Mesenchymal stem cell (in vitro differentiated cells and primary cell): ENCODE data around the gene PTPRN.
A peak's percentile ranks its signal among the peaks of the same experiment; 100 is the strongest.

Experiments
- DNase-seq: peaks from one replicate; pipeline ENCODE4 v3.0.0-alpha.2; 2013
- H2AFZ ChIP-seq: one replicate; pipeline ENCODE4 v1.6.1; 2013; ENCODE audit warnings: low read depth, mild to moderate bottlenecking, control low read depth, inconsistent platforms, low read length, moderate library complexity
- H2AK5ac ChIP-seq: 2 replicates; pipeline ENCODE4 v1.6.1; 2013; ENCODE audit warnings: low read length, moderate library complexity, mild to moderate bottlenecking, inconsistent platforms; ENCODE audit not compliant: severe bottlenecking
- H2BK120ac ChIP-seq: one replicate; pipeline ENCODE4 v1.6.1; 2013; ENCODE audit warnings: low read depth, mild to moderate bottlenecking, inconsistent platforms, low read length, moderate library complexity
- H2BK12ac ChIP-seq, 2 experiments: one replicate each; pipeline ENCODE4 v1.6.1; 2013; ENCODE audit warnings: inconsistent platforms in 2 of 2, low read length in 2 of 2, mild to moderate bottlenecking in 2 of 2, moderate library complexity in 2 of 2, control low read depth in 1 of 2
- H2BK15ac ChIP-seq: one replicate; pipeline ENCODE4 v1.6.1; 2013; ENCODE audit warnings: mild to moderate bottlenecking, low read depth, inconsistent platforms; ENCODE audit not compliant: poor library complexity, severe bottlenecking
- H2BK5ac ChIP-seq: 2 replicates; pipeline ENCODE4 v1.6.1; 2013; ENCODE audit warnings: low read depth, mild to moderate bottlenecking, low read length, control low read depth, inconsistent platforms; ENCODE audit not compliant: poor library complexity, severe bottlenecking
- H3K14ac ChIP-seq, 2 experiments: one replicate each; pipeline ENCODE4 v1.6.1; 2013; ENCODE audit warnings: inconsistent platforms in 2 of 2, low read length in 2 of 2, control low read depth in 1 of 2, mild to moderate bottlenecking in 1 of 2, moderate library complexity in 1 of 2
- H3K18ac ChIP-seq, 2 experiments: one replicate each; pipeline ENCODE4 v1.6.1; 2013; ENCODE audit warnings: inconsistent platforms in 2 of 2, low read length in 2 of 2, control low read depth in 1 of 2, low read depth in 1 of 2, mild to moderate bottlenecking in 1 of 2
- H3K23ac ChIP-seq, 2 experiments: one replicate each; pipeline ENCODE4 v1.6.1; 2013; ENCODE audit warnings: inconsistent platforms in 2 of 2, low read length in 2 of 2, mild to moderate bottlenecking in 2 of 2, moderate library complexity in 2 of 2, control low read depth in 1 of 2
- H3K27ac ChIP-seq: 2 replicates; pipeline ENCODE4 v1.5.1; 2013; ENCODE audit warnings: mild to moderate bottlenecking, moderate library complexity, low read length, control low read depth, inconsistent platforms; ENCODE audit not compliant: poor library complexity, severe bottlenecking
- H3K27me3 ChIP-seq, 2 experiments: 2 replicates each; pipeline versions ENCODE4 v1.6.1 to v1.7.0; 2013; ENCODE audit warnings: low read length in 2 of 2, mild to moderate bottlenecking in 2 of 2, moderate library complexity in 2 of 2, control low read depth in 1 of 2, inconsistent platforms in 1 of 2; ENCODE audit not compliant: control insufficient read depth in 1 of 2, insufficient read depth in 1 of 2
- H3K36me3 ChIP-seq, 2 experiments: 2 replicates each; pipeline versions ENCODE4 v1.6.1 to v1.7.0; 2013; ENCODE audit warnings: low read length in 2 of 2, control low read depth in 1 of 2, inconsistent platforms in 1 of 2, low read depth in 1 of 2, mild to moderate bottlenecking in 1 of 2; ENCODE audit not compliant: insufficient read depth in 2 of 2, control insufficient read depth in 1 of 2
- H3K4ac ChIP-seq, 2 experiments: one replicate each; pipeline ENCODE4 v1.6.1; 2013; ENCODE audit warnings: inconsistent platforms in 2 of 2, low read length in 2 of 2, mild to moderate bottlenecking in 2 of 2, moderate library complexity in 2 of 2, control low read depth in 1 of 2, low read depth in 1 of 2
- H3K4me1 ChIP-seq: 2 replicates; pipeline ENCODE4 v1.6.1; 2013; ENCODE audit warnings: low read depth, low read length, control low read depth; ENCODE audit not compliant: control insufficient read depth, insufficient read depth
- H3K4me2 ChIP-seq: 2 replicates; pipeline ENCODE4 v1.6.1; 2013; ENCODE audit warnings: low read length, mild to moderate bottlenecking, inconsistent platforms; ENCODE audit not compliant: poor library complexity, severe bottlenecking
- H3K4me3 ChIP-seq, 2 experiments: 2 replicates each; pipeline versions ENCODE4 v1.5.1 to v1.7.0; 2013; ENCODE audit warnings: low read length in 2 of 2, mild to moderate bottlenecking in 2 of 2, control low read depth in 1 of 2, low read depth in 1 of 2; ENCODE audit not compliant: insufficient read depth in 1 of 2
- H3K79me1 ChIP-seq: replicated peaks from 2 replicates; pipeline ENCODE4 v1.6.1; 2013; ENCODE audit warnings: mild to moderate bottlenecking, control low read depth, low read length, inconsistent platforms; ENCODE audit not compliant: poor library complexity, severe bottlenecking
- H3K9ac ChIP-seq: 2 replicates; pipeline ENCODE4 v1.7.0; 2013; ENCODE audit warnings: mild to moderate bottlenecking, low read length, moderate library complexity
- H3K9me3 ChIP-seq: 2 replicates; pipeline ENCODE4 v1.7.0; 2013; ENCODE audit warnings: mild to moderate bottlenecking, low read length; ENCODE audit not compliant: control insufficient read depth
- H4K8ac ChIP-seq: one replicate; pipeline ENCODE4 v1.6.1; 2013; ENCODE audit warnings: inconsistent platforms, mild to moderate bottlenecking, low read length, moderate library complexity
- H4K91ac ChIP-seq: one replicate; pipeline ENCODE4 v1.6.1; 2013; ENCODE audit warnings: mild to moderate bottlenecking, low read length, inconsistent platforms
- WGBS: methylation state at CpG from one replicate; pipeline ENCODE4 v1.1.7; 2013; ENCODE audit warnings: mixed read lengths; 5-methylcytosine and 5-hydroxymethylcytosine counted together

PTPRN gene

GRCh38 chr2:219245899-219246230 is 63.3 kb downstream of the PTPRN start:
- Histone ChIP-seq H3K27me3 (no peaks in the 10 kb centered on the region), H3K18ac (peak overlapping the region in 1 of 2 experiments; percentile 88), H3K9me3 (no peaks in the 10 kb centered on the region), H2BK120ac (peak overlapping the region; percentile 11), H2AK5ac (peak overlapping the region; percentile 10), H3K4me3 (peak overlapping the region; percentile 75 to 96), H3K4me1 (peaks cover 36% of the 10 kb centered on the region), H2BK5ac (peak overlapping the region; percentile 59), H3K14ac (no peak overlapping the region), H3K36me3 (peaks cover 27 to 38% of the 10 kb centered on the region in 2 experiments), H4K8ac (peak overlapping the region; percentile 100), H4K91ac (peak overlapping the region; percentile 95), H2BK15ac (no peak overlapping the region), H3K4me2 (peak overlapping the region; percentile 81), H3K27ac (peak overlapping the region; percentile 76), H3K4ac (peak overlapping the region; percentile 92 to 93), H3K79me1 (peaks cover 18% of the 10 kb centered on the region), H3K23ac (no peak overlapping the region), H3K9ac (peak overlapping the region; percentile 99), H2AFZ (no peak overlapping the region), H2BK12ac (no peak overlapping the region)
- WGBS: 30% methylated on average over 10 of the region's 10 CpGs
- DNase-seq: no peak

DNA sequence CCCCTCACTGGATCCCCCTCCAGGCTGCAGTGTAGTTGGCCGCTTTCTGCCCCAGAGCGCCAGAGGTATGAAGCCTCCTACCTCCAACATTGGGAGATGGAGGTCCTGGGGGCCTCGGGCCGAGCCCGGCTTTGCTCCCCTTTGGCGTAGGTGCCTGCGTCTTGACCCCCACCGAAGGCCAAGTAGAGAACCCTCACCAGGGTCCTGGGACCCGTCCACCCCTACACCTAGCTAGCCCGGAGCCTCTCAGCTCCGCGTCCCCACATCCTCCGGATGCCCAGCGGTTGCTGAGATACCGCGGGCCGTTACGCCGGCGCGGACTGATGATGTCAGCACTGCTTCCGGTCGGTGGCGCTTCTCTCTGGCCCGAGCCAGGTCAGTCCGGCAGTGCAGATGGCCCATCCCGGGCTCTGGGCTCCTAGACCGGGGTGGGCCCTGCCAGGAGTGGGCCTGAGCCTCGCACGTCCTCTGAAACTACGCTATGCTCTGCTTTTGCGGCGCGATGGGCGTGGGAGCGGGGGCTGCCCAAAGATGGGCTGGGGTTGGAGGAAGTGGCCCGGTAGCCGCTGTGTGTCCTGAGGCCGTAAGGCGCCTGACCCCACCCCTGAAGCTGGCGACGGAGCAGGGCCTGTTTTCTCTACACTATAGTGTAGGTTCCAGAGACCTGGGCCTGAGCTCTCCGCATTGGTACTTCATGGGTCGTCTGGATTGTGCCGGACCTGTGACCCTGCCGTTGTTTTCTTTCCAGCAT is 63.9 kb downstream of the PTPRN start, which contains the start of the genes GLB1L and STK16:
Gene GLB1L (minus strand): TSS at position 297 of the 751 bp plus-strand sequence. CDS start 1,871 bp downstream, outside the sequence.
Gene STK16 (plus strand): TSS at position 332 of the 751 bp plus-strand sequence. CDS start 521 bp downstream, outside the sequence.
- H2BK120ac ChIP-seq: peak within 1 kb of the TSS; percentile 11
- H2AFZ ChIP-seq: peak within 1 kb of the TSS; percentile 74
- H4K8ac ChIP-seq: peak within 1 kb of the TSS; percentile 100
- peak within 1 kb of the TSS in 1 of 2 experiments; percentile 48 for H3K23ac ChIP-seq
- peak within 1 kb of the TSS; percentile 88 to 98 for H3K18ac ChIP-seq
- H3K4me2 ChIP-seq: peak within 1 kb of the TSS; percentile 87
- peak within 1 kb of the TSS in 1 of 2 experiments; percentile 90 for H3K14ac ChIP-seq
- peaks cover 16% of the 10 kb centered on the region for H3K79me1 ChIP-seq
- H3K27me3 ChIP-seq: no peaks in the 10 kb centered on the region
- H2AK5ac ChIP-seq: peak within 1 kb of the TSS; percentile 10
- peak within 1 kb of the TSS; percentile 59 for H2BK5ac ChIP-seq
- H3K9ac ChIP-seq: peak within 1 kb of the TSS; percentile 99
- H3K36me3 ChIP-seq: peaks cover 21 to 38% of the 10 kb centered on the region in 2 experiments
- no peak within 1 kb of the TSS for H2BK12ac ChIP-seq
- peak within 1 kb of the TSS; percentile 95 for H4K91ac ChIP-seq
- peak within 1 kb of the TSS; percentile 92 to 93 for H3K4ac ChIP-seq
- peak; percentile 95 for DNase-seq
- peak within 1 kb of the TSS; percentile 75 to 96 for H3K4me3 ChIP-seq
- H3K27ac ChIP-seq: peak within 1 kb of the TSS; percentile 76
- WGBS: 3% methylated on average over 46 of the region's 46 CpGs
- H3K4me1 ChIP-seq: peaks cover 30% of the 10 kb centered on the region
- no peak within 1 kb of the TSS for H2BK15ac ChIP-seq
- H3K9me3 ChIP-seq: no peaks in the 10 kb centered on the region

DNA sequence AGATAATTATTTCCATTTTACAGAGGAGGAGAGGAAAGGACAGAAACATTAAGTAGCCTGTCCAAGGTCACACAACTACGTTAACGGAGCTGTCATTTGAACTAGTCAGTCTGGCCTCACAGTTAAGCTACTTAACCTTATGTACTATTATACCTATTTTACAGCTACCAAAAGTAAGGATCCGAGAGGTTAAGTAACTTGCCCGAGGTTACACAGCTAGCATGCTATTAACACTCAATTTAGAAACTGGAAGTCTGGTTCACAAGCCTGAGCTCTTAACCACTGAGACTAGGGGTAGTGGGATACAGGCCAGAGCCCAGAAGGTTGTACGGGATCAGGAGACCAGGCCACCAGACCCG is 64.4 kb downstream of the PTPRN start:
- H3K23ac ChIP-seq: no peak overlapping the region
- H3K79me1 ChIP-seq: peaks cover 16% of the 10 kb centered on the region
- 45% methylated on average over 4 of the region's 6 CpGs for WGBS
- peak overlapping the region; percentile 74 for H3K27ac ChIP-seq
- H3K36me3 ChIP-seq: peaks cover 22 to 40% of the 10 kb centered on the region in 2 experiments
- no peak overlapping the region for H2BK12ac ChIP-seq
- peaks cover 25% of the 10 kb centered on the region for H3K4me1 ChIP-seq
- peak overlapping the region; percentile 99 for H3K9ac ChIP-seq
- peak overlapping the region; percentile 34 for H4K91ac ChIP-seq
- peak overlapping the region; percentile 93 for H4K8ac ChIP-seq
- no peak overlapping the region for H3K14ac ChIP-seq
- H3K9me3 ChIP-seq: no peaks in the 10 kb centered on the region
- no peak for DNase-seq
- H3K18ac ChIP-seq: peak overlapping the region; percentile 38 to 48
- H3K4me3 ChIP-seq: peak overlapping the region; percentile 75 to 96
- no peaks in the 10 kb centered on the region for H3K27me3 ChIP-seq
- peak overlapping the region; percentile 74 for H2AFZ ChIP-seq
- H2BK15ac ChIP-seq: no peak overlapping the region
- H2BK5ac ChIP-seq: no peak overlapping the region
- H3K4ac ChIP-seq: no peak overlapping the region
- H2AK5ac ChIP-seq: no peak overlapping the region
- no peak overlapping the region for H2BK120ac ChIP-seq
- peak overlapping the region; percentile 87 for H3K4me2 ChIP-seq

- no peaks in the 10 kb centered on the region for H3K27me3 ChIP-seq
- no peak overlapping the region for H4K91ac ChIP-seq
- H3K23ac ChIP-seq: no peak overlapping the region
- H2BK15ac ChIP-seq: peak overlapping the region; percentile 20
- no peak overlapping the region for H4K8ac ChIP-seq
- H3K79me1 ChIP-seq: peaks cover 16% of the 10 kb centered on the region
- no peak overlapping the region for H2AFZ ChIP-seq
- no peak overlapping the region for H2BK12ac ChIP-seq
- no peak overlapping the region for H3K18ac ChIP-seq
- no peak overlapping the region for H2AK5ac ChIP-seq
- peaks cover 14% of the 10 kb centered on the region for H3K4me1 ChIP-seq
- H3K4ac ChIP-seq: no peak overlapping the region
- no peak for DNase-seq
- no peaks in the 10 kb centered on the region for H3K9me3 ChIP-seq
- H3K14ac ChIP-seq: no peak overlapping the region
- no peak overlapping the region for H2BK5ac ChIP-seq
- H3K36me3 ChIP-seq: peaks cover 20 to 47% of the 10 kb centered on the region in 2 experiments
- no peak overlapping the region for H3K4me2 ChIP-seq
- H3K27ac ChIP-seq: no peak overlapping the region
- H3K4me3 ChIP-seq: peak overlapping the region in 1 of 2 experiments; percentile 72
- H2BK120ac ChIP-seq: no peak overlapping the region
- WGBS: 83% methylated on average over 28 of the region's 28 CpGs
- peak overlapping the region; percentile 70 for H3K9ac ChIP-seq
These were observed 65.9 kb downstream of the PTPRN start for GRCh38 chr2:219243291-219243761.
